ENCODE data around the gene GPI.
A peak's percentile ranks its signal among the peaks of the same experiment; 100 is the strongest.

The GPI gene

DNA sequence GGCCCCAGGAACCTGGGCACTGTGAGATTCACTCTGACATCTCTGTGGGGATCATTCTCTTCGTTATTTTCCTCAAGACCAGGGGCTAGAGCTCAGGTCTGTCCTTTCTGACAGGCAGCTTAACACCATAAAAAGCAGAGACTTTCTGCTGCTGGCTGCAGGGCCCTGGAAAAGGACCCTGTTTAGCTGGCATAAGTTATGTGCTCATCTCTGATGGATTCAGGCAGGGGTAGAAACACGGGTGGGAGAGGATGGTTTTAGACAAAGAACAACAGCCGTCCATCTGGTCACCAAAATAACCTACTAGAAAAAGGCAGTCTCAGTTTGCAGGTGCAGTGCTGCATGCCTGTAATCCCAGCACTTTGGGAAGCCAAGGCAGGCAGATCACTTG is 2.3 kb upstream of the GPI start:
- Histone ChIP-seq H3K27ac (ENCODE audit: poor library complexity, severe bottlenecking) (no peak overlapping the region), H3K36me3 (ENCODE audit: low read depth) (peaks cover 17% of the 10 kb centered on the region), H3K27me3 (ENCODE audit: insufficient read depth, poor library complexity, severe bottlenecking) (no peaks in the 10 kb centered on the region), H3K4me1 (ENCODE audit: insufficient read depth, poor library complexity, severe bottlenecking) (peaks cover 14% of the 10 kb centered on the region), H3K4me3 (ENCODE audit: severe bottlenecking) (no peak overlapping the region), H3K9me3 (ENCODE audit: severe bottlenecking) (no peaks in the 10 kb centered on the region)
- TF ChIP-seq, protein P1, sequence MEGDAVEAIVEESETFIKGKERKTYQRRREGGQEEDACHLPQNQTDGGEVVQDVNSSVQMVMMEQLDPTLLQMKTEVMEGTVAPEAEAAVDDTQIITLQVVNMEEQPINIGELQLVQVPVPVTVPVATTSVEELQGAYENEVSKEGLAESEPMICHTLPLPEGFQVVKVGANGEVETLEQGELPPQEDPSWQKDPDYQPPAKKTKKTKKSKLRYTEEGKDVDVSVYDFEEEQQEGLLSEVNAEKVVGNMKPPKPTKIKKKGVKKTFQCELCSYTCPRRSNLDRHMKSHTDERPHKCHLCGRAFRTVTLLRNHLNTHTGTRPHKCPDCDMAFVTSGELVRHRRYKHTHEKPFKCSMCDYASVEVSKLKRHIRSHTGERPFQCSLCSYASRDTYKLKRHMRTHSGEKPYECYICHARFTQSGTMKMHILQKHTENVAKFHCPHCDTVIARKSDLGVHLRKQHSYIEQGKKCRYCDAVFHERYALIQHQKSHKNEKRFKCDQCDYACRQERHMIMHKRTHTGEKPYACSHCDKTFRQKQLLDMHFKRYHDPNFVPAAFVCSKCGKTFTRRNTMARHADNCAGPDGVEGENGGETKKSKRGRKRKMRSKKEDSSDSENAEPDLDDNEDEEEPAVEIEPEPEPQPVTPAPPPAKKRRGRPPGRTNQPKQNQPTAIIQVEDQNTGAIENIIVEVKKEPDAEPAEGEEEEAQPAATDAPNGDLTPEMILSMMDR (IDR thresholded peaks at IDR 0.05; ENCODE audit: poor library complexity, severe bottlenecking) = no peak
- no peak for ATAC-seq (ENCODE audit: low read depth)
- no peak for DNase-seq (ENCODE audit: low spot score)

DNA sequence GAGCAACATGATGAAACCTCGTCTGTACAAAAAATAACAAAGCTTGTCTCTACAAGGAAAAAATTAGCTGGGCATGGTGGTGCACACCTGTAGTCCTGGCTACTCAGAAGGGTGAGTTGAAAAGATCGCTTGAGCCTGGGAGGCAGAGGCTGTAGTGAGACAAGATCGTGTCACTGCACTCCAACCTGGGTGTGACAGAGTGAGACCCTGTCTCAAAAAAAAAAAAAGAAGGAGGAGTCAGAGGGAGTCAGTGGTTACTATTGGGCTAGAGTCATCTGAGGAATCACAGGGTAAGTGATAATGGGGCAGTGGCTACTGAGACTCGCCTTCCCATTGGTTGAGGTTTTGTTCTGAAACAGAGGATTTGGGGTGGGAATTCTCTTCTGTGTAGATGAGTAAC is 1.9 kb upstream of the GPI start:
- ATAC-seq (ENCODE audit: low read depth) (no peak), DNase-seq (ENCODE audit: low spot score) (no peak)
- TF ChIP-seq, protein P1 (IDR thresholded peaks at IDR 0.05; ENCODE audit: poor library complexity, severe bottlenecking) = no peak
- H3K27ac ChIP-seq (ENCODE audit: poor library complexity, severe bottlenecking) = no peak overlapping the region
- H3K27me3 ChIP-seq (ENCODE audit: insufficient read depth, poor library complexity, severe bottlenecking) = no peaks in the 10 kb centered on the region
- peaks cover 14% of the 10 kb centered on the region for H3K4me1 ChIP-seq (ENCODE audit: insufficient read depth, poor library complexity, severe bottlenecking)
- no peak overlapping the region for H3K4me3 ChIP-seq (ENCODE audit: severe bottlenecking)
- peaks cover 21% of the 10 kb centered on the region for H3K36me3 ChIP-seq (ENCODE audit: low read depth)
- no peaks in the 10 kb centered on the region for H3K9me3 ChIP-seq (ENCODE audit: severe bottlenecking)

DNA sequence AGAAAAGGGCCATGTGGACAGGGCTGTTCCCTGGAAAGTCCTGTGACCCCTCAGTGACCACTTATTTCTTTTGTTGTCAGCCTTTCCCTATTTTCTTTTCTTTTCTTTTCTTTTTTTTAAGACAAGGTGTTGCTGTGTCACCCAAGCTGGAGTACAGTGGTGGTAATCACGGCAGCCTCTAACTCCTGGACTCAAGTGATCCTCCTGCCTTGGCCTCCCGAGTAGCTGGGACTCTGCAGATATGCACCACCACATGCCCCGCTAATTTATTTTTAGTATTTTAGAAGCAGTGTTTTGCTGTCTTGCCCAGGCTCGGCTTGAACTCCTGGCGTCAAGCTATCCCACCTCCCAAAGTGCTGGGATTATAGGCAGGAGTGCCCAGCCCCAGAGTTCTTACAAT is 1.1 kb upstream of the GPI start:
- TF ChIP-seq, protein P1 (IDR thresholded peaks at IDR 0.05; ENCODE audit: poor library complexity, severe bottlenecking) = no peak
- ATAC-seq (ENCODE audit: low read depth) (no peak), DNase-seq (ENCODE audit: low spot score) (no peak)
- Histone ChIP-seq H3K4me1 (ENCODE audit: insufficient read depth, poor library complexity, severe bottlenecking) (peaks cover 8% of the 10 kb centered on the region), H3K27ac (ENCODE audit: poor library complexity, severe bottlenecking) (no peak overlapping the region), H3K36me3 (ENCODE audit: low read depth) (peaks cover 29% of the 10 kb centered on the region), H3K9me3 (ENCODE audit: severe bottlenecking) (no peaks in the 10 kb centered on the region), H3K4me3 (ENCODE audit: severe bottlenecking) (no peak overlapping the region), H3K27me3 (ENCODE audit: insufficient read depth, poor library complexity, severe bottlenecking) (no peaks in the 10 kb centered on the region)

DNA sequence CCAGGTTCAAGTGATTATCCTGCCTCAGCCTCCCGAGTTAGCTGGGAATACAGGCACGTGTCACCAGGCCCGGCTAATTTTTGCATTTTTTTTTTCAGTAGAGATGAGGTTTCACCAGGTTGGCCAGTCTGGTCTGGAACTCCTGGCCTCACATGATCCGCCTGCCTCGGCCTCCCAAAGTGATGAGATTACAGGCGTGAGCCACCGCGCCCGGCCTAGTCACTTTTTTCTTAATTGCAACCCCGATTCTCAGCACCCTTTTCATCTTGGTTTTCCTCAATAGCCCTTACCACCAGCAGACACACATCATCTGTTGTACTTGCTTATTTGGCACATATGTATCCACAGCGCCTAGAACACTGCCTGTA is 550 bp upstream of the GPI start:
- H3K4me1 ChIP-seq (ENCODE audit: insufficient read depth, poor library complexity, severe bottlenecking) = peaks cover 8% of the 10 kb centered on the region
- H3K27ac ChIP-seq (ENCODE audit: poor library complexity, severe bottlenecking) = peak overlapping the region; percentile 61

More for the DNA sequence above, 550 bp upstream of the GPI start:
- Histone ChIP-seq H3K4me3 (ENCODE audit: severe bottlenecking) (peak overlapping the region; percentile 82), H3K36me3 (ENCODE audit: low read depth) (peaks cover 34% of the 10 kb centered on the region), H3K9me3 (ENCODE audit: severe bottlenecking) (no peaks in the 10 kb centered on the region), H3K27me3 (ENCODE audit: insufficient read depth, poor library complexity, severe bottlenecking) (no peaks in the 10 kb centered on the region)
- TF ChIP-seq, protein P1 (IDR thresholded peaks at IDR 0.05; ENCODE audit: poor library complexity, severe bottlenecking) = no peak
- DNase-seq (ENCODE audit: low spot score) (no peak), ATAC-seq (ENCODE audit: low read depth) (no peak)

Measured in RWPE2 (cell line).